MM.1S (cell line): Measurements from ENCODE around the gene AGBL1.

Experiments used
- EZH2phosphoT487 ChIP-seq: fragments of 300-600 bp; sonication (generic); IDR thresholded peaks from 2 replicates; pipeline ENCODE4 v1.6.1; 2018; ENCODE audit warnings: antibody characterized with exemption, low read length
- TF ChIP-seq, protein P1 (sequence below): fragments of 300-600 bp; sonication (generic); IDR thresholded peaks from 2 replicates; pipeline ENCODE4 v1.5.1; 2016; ENCODE audit warnings: antibody characterized with exemption, low read length, mixed read lengths

GRCh38 chr15:86557018-86557550, 477.4 kb downstream of the AGBL1 start:
- TF ChIP-seq EZH2phosphoT487: no peak
- TF ChIP-seq, protein P1, sequence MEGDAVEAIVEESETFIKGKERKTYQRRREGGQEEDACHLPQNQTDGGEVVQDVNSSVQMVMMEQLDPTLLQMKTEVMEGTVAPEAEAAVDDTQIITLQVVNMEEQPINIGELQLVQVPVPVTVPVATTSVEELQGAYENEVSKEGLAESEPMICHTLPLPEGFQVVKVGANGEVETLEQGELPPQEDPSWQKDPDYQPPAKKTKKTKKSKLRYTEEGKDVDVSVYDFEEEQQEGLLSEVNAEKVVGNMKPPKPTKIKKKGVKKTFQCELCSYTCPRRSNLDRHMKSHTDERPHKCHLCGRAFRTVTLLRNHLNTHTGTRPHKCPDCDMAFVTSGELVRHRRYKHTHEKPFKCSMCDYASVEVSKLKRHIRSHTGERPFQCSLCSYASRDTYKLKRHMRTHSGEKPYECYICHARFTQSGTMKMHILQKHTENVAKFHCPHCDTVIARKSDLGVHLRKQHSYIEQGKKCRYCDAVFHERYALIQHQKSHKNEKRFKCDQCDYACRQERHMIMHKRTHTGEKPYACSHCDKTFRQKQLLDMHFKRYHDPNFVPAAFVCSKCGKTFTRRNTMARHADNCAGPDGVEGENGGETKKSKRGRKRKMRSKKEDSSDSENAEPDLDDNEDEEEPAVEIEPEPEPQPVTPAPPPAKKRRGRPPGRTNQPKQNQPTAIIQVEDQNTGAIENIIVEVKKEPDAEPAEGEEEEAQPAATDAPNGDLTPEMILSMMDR: no peak
